HepG2 (cell line): ENCODE results near the gene CIART. TPM values are rescaled to one million over a fixed set of nuclear protein-coding genes. Genes with fewer than 3 reads are reported as not detected.

ENCODE experiments used
- DMAP1 ChIP-seq: IDR thresholded peaks from 2 replicates; pipeline ENCODE4 v1.6.1; 2016
- DPF2 ChIP-seq: sonication (generic); formaldehyde crosslinking; IDR thresholded peaks from 2 replicates; pipeline ENCODE4 v1.4.0; 2020; ENCODE audit warnings: mild to moderate bottlenecking, low read depth, missing genetic modification reagents, borderline replicate concordance
- GATA4 ChIP-seq: sonication (generic); IDR thresholded peaks from 2 replicates; pipeline ENCODE4 v1.6.1; 2016; ENCODE audit warnings: antibody characterized with exemption, low read depth, borderline replicate concordance
- HMG20B ChIP-seq: conservative IDR thresholded peaks from 2 replicates; pipeline ENCODE4 v1.6.1; 2016; ENCODE audit warnings: missing genetic modification reagents, missing compliant biosample characterization
- HOXD1 ChIP-seq: sonication (generic); formaldehyde crosslinking; IDR thresholded peaks from 2 replicates; pipeline ENCODE4 v1.5.0; 2020; ENCODE audit warnings: missing genetic modification reagents
- KLF12 ChIP-seq: sonication (generic); formaldehyde crosslinking; IDR thresholded peaks from 2 replicates; pipeline ENCODE4 v1.4.0; 2020; ENCODE audit warnings: missing genetic modification reagents, borderline replicate concordance
- MBD4 ChIP-seq: IDR thresholded peaks from 2 replicates; pipeline ENCODE4 v1.6.1; 2012; ENCODE audit warnings: low read length, inconsistent platforms, borderline replicate concordance
- MEF2D ChIP-seq: sonication (generic); formaldehyde crosslinking; IDR thresholded peaks from 2 replicates; pipeline ENCODE4 v1.5.1; 2020; ENCODE audit warnings: mild to moderate bottlenecking, missing genetic modification reagents
- MIER3 ChIP-seq: IDR thresholded peaks from 2 replicates; pipeline ENCODE4 v1.6.1; 2016; ENCODE audit warnings: missing compliant biosample characterization, borderline replicate concordance
- PAWR ChIP-seq: sonication (generic); formaldehyde crosslinking; IDR thresholded peaks from 2 replicates; pipeline ENCODE4 v1.4.0; 2020; ENCODE audit warnings: missing genetic modification reagents, mild to moderate bottlenecking, borderline replicate concordance
- PHF5A ChIP-seq: IDR thresholded peaks from one replicate; pipeline ENCODE4 v1.6.1; 2018; ENCODE audit warnings: low read depth, missing genetic modification reagents; ENCODE audit not compliant: unreplicated experiment
- PITX1 ChIP-seq: sonication (generic); formaldehyde crosslinking; IDR thresholded peaks from 2 replicates; pipeline ENCODE4 v1.5.1; 2020; ENCODE audit warnings: mild to moderate bottlenecking, missing genetic modification reagents
- RELA ChIP-seq: sonication (generic); formaldehyde crosslinking; IDR thresholded peaks from 2 replicates; pipeline ENCODE4 v1.4.0; 2020; ENCODE audit warnings: missing genetic modification reagents
- SP4 ChIP-seq: sonication (generic); formaldehyde crosslinking; IDR thresholded peaks from 2 replicates; pipeline ENCODE4 v1.8.1; 2023; ENCODE audit warnings: mild to moderate bottlenecking, missing genetic modification reagents
- ZFP90 ChIP-seq: sonication (generic); formaldehyde crosslinking; IDR thresholded peaks from 2 replicates; pipeline ENCODE4 v1.8.0; 2022; ENCODE audit warnings: missing genetic modification reagents, mild to moderate bottlenecking, inconsistent platforms, borderline replicate concordance
- ZNF263 ChIP-seq: sonication (generic); formaldehyde crosslinking; IDR thresholded peaks from 2 replicates; pipeline ENCODE4 v1.4.0; 2020; ENCODE audit warnings: missing genetic modification reagents
- ZNF350 ChIP-seq: sonication (generic); formaldehyde crosslinking; IDR thresholded peaks from 2 replicates; pipeline ENCODE4 v1.4.0; 2020; ENCODE audit warnings: mild to moderate bottlenecking, low read depth, missing genetic modification reagents, borderline replicate concordance
- polyA plus RNA-seq, 8 experiments: library from polyadenylated mRNA; depleted of rRNA in 3 of 8; stranded (reverse) in 7 of 8; unstranded in 1 of 8; fragments of >200 nt; fragmentation: Illumina TruSeq in 4 of 8; extraction: Trizol in 4 of 8; gene quantifications; 2 replicates each; pipeline versions ENCODE4 v1.2.1 to v1.2.3, GENCODE V29; 2011 to 2016; ENCODE audit warnings: low read depth in 4 of 8, missing spikeins in 1 of 8, mixed read lengths in 1 of 8; ENCODE audit not compliant: insufficient read depth in 1 of 8
- total RNA-seq, 5 experiments: library from RNA; depleted of rRNA; stranded (reverse); fragments of >200 nt; fragmentation: Illumina TruSeq; extraction: Trizol; gene quantifications; 2 replicates each; pipeline ENCODE4 v1.2.3, GENCODE V29; 2016; ENCODE audit warnings: low read depth in 1 of 5
- TF ChIP-seq, protein P1 (sequence below): IDR thresholded peaks from 2 replicates; pipeline ENCODE4 v1.6.1; 2016; ENCODE audit warnings: low read depth, borderline replicate concordance
- TF ChIP-seq, protein P2 (sequence below): IDR thresholded peaks from 2 replicates; pipeline ENCODE4 v1.6.1; 2016; ENCODE audit warnings: low read depth
- TF ChIP-seq, protein P3 (sequence below): sonication (generic); formaldehyde crosslinking; IDR thresholded peaks from 2 replicates; pipeline ENCODE4 v1.4.0; 2020; ENCODE audit warnings: mild to moderate bottlenecking, missing genetic modification reagents, borderline replicate concordance
- TF ChIP-seq, protein P4 (sequence below): sonication (generic); formaldehyde crosslinking; IDR thresholded peaks from 2 replicates; pipeline ENCODE4 v1.4.0; 2020; ENCODE audit warnings: missing genetic modification reagents
- TF ChIP-seq, protein P5 (sequence below): sonication (generic); formaldehyde crosslinking; conservative IDR thresholded peaks from 2 replicates; pipeline ENCODE4 v1.8.1; 2023; ENCODE audit warnings: missing genetic modification reagents
- TF ChIP-seq, protein P6 (sequence below): sonication (generic); formaldehyde crosslinking; IDR thresholded peaks from 2 replicates; pipeline ENCODE4 v1.4.0; 2020; ENCODE audit warnings: missing genetic modification reagents

Gene CIART
- total and polyA plus RNA-seq, 2 of the 13 experiments (the other 11 are each of a cell fraction or from before 2014, with no cell fraction given) = 0.58 TPM; not detected in 1

DNA sequence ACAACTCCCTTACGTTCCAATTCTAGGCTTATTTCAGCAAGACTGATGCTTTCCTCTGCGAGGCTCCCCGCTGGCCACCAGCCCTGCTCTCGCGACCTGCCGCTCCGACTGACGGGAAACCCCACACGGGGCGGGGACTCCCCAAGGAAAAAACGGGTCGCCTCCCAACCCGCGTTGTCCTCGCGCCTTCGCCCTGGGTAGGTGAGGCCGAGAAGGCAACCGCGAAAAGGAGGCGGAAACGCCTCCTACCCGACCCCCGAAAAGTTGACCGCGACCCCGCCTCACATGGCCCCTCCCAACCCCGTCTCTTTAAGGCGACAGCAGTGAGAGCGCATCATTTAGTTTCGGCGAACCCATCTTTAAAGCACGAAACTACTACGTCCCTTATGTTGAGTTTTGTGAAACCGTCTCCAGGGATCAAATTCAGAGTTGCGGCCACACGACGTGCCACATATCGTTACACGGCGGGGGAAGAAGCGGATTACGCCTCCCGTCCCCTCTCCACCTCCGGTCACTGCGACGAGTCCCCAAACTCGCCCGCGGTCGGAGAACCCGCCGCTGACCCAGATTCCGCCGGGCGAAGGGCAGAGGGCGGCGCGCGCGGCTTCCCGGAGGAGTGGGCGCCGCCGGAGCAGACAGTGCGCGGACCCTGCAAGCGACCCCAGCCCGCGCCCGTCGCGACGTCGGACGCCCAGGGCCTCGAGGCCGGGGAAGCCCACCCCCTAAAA, 47.6 kb upstream of the CIART start (continued):
- TF ChIP-seq MIER3 (0 out of 2 replicates have a peak, but pooled peaks have one; percentile 14), MEF2D (no peak; the same call in 1 of the 2 replicates), ZNF263 (CRISPR knock-in tag) (no peak), DMAP1 (CRISPR knock-in tag) (peak; percentile 29; the same call in 1 of the 2 replicates), SP4 (CRISPR knock-in tag) (peak; percentile 24; the same call in 1 of the 2 replicates), PAWR (CRISPR knock-in tag) (no peak), ZFP90 (CRISPR knock-in tag) (no peak), RELA (CRISPR knock-in tag) (no peak), KLF12 (CRISPR knock-in tag) (no peak), ZNF350 (CRISPR knock-in tag) (peak; percentile 72), MBD4 (no peak), PHF5A (CRISPR knock-in tag) (no peak), HOXD1 (CRISPR knock-in tag) (no peak; the same call in 1 of the 2 replicates), HMG20B (CRISPR knock-in tag) (no peak), DPF2 (no peak), GATA4 (no peak), PITX1 (CRISPR knock-in tag) (no peak)
- TF ChIP-seq, protein P1, sequence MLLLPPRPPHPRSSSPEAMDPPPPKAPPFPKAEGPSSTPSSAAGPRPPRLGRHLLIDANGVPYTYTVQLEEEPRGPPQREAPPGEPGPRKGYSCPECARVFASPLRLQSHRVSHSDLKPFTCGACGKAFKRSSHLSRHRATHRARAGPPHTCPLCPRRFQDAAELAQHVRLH (CRISPR knock-in tag) = 0 out of 2 replicates have a peak, but pooled peaks have one; percentile 19
- TF ChIP-seq, protein P2, sequence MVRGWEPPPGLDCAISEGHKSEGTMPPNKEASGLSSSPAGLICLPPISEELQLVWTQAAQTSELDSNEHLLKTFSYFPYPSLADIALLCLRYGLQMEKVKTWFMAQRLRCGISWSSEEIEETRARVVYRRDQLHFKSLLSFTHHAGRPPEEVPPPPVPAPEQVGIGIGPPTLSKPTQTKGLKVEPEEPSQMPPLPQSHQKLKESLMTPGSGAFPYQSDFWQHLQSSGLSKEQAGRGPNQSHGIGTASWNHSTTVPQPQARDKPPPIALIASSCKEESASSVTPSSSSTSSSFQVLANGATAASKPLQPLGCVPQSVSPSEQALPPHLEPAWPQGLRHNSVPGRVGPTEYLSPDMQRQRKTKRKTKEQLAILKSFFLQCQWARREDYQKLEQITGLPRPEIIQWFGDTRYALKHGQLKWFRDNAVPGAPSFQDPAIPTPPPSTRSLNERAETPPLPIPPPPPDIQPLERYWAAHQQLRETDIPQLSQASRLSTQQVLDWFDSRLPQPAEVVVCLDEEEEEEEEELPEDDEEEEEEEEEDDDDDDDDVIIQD = no peak
- TF ChIP-seq, protein P3, sequence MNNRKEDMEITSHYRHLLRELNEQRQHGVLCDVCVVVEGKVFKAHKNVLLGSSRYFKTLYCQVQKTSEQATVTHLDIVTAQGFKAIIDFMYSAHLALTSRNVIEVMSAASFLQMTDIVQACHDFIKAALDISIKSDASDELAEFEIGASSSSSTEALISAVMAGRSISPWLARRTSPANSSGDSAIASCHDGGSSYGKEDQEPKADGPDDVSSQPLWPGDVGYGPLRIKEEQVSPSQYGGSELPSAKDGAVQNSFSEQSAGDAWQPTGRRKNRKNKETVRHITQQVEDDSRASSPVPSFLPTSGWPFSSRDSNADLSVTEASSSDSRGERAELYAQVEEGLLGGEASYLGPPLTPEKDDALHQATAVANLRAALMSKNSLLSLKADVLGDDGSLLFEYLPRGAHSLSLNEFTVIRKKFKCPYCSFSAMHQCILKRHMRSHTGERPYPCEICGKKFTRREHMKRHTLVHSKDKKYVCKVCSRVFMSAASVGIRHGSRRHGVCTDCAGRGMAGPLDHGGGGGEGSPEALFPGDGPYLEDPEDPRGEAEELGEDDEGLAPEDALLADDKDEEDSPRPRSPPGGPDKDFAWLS (CRISPR knock-in tag) = no peak
- TF ChIP-seq, protein P4, sequence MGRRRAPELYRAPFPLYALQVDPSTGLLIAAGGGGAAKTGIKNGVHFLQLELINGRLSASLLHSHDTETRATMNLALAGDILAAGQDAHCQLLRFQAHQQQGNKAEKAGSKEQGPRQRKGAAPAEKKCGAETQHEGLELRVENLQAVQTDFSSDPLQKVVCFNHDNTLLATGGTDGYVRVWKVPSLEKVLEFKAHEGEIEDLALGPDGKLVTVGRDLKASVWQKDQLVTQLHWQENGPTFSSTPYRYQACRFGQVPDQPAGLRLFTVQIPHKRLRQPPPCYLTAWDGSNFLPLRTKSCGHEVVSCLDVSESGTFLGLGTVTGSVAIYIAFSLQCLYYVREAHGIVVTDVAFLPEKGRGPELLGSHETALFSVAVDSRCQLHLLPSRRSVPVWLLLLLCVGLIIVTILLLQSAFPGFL (CRISPR knock-in tag) = no peak
- TF ChIP-seq, protein P5, sequence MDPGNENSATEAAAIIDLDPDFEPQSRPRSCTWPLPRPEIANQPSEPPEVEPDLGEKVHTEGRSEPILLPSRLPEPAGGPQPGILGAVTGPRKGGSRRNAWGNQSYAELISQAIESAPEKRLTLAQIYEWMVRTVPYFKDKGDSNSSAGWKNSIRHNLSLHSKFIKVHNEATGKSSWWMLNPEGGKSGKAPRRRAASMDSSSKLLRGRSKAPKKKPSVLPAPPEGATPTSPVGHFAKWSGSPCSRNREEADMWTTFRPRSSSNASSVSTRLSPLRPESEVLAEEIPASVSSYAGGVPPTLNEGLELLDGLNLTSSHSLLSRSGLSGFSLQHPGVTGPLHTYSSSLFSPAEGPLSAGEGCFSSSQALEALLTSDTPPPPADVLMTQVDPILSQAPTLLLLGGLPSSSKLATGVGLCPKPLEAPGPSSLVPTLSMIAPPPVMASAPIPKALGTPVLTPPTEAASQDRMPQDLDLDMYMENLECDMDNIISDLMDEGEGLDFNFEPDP (CRISPR knock-in tag) = no peak
- TF ChIP-seq, protein P6, sequence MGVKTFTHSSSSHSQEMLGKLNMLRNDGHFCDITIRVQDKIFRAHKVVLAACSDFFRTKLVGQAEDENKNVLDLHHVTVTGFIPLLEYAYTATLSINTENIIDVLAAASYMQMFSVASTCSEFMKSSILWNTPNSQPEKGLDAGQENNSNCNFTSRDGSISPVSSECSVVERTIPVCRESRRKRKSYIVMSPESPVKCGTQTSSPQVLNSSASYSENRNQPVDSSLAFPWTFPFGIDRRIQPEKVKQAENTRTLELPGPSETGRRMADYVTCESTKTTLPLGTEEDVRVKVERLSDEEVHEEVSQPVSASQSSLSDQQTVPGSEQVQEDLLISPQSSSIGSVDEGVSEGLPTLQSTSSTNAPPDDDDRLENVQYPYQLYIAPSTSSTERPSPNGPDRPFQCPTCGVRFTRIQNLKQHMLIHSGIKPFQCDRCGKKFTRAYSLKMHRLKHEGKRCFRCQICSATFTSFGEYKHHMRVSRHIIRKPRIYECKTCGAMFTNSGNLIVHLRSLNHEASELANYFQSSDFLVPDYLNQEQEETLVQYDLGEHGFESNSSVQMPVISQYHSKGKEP (CRISPR knock-in tag) = no peak
